Hematopoietic multipotent progenitor cell treated with erythropoietin and hydrocortisone succinate and interleukin-3 and kit ligand, for 8 days (in vitro differentiated cells): Measurements from ENCODE around the gene LHCGR.
"Not testable (repeated sequence)": the region's sequence is repeated elsewhere in the genome, so short reads cannot be mapped to it uniquely, and the experiment has no call there.

Experiments used
- DNase-seq: peaks from one replicate; pipeline ENCODE4 v3.0.0-alpha.2; 2015

LHCGR gene

GRCh38 chr2:48755473-48755872 is at the start of gene LHCGR:
TSS of gene LHCGR (minus strand) at chr2:48755724. CDS start at chr2:48755671, 53 bp downstream.
- DNase-seq: no peak

DNA sequence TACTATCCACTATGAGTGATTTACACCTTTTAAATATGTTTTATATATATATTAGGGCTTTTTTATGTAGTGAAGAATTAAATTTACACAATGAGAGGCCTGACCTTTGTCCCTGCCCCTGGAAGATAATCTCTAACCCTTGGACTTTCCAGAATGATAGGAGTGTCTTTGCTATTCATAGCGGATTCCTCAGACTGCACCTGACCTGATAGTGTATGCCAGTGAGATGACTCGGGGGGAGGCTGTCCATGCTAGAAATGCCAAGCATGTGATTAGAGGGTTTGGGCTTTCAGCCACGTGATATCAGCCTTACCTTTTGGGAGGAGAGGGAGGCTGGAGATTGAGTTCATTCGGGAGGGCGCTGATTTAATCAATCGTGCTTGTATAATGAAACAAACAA is 44.1 kb upstream of the LHCGR start:
- no peak for DNase-seq

GRCh38 chr2:48795065-48795464 is 39.5 kb upstream of the LHCGR start:
- no peak for DNase-seq

DNA sequence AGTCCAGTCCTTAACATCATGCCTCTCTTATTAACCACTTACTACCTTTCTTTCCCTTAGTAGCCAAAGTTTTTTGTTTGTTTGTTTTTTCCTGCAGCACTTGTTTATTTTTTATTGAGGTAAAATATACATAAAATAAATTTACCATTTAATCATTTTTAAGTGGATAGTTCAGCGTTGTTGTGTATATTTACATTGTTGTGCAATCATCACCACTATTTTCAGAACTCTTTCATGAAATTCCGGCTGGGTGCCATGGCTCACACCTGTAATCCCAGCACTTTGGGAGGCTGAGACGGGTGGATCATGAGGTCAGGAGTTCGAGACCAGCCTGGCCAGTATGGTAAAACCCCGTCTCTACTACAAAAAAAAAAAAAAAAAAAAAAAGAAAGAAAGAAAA is 38.1 kb upstream of the LHCGR start:
- DNase-seq: no peak

GRCh38 chr2:48792030-48792429 is 36.5 kb upstream of the LHCGR start:
- DNase-seq: no peak

- no peak for DNase-seq
These were observed 35.1 kb upstream of the LHCGR start for GRCh38 chr2:48790407-48791170.

DNA sequence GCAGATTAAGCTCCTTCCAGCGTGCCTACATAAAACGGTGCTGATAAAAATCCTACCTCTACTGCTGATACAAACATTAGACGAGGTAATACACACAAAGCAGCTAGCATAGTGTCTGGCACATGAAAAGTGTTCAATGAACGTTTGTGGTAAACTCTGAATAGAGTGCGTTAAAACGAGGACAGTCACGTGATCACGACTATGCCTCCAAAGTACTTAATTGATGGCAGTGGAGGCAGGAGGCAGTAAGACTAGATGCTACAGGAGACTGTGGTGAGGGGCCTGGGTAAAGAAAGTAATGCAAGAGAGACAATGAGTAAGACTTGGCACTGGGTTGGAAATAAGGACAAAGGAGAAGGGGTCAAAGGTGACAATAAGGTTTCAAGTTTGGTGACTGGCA is 32.1 kb upstream of the LHCGR start:
- no peak for DNase-seq

DNA sequence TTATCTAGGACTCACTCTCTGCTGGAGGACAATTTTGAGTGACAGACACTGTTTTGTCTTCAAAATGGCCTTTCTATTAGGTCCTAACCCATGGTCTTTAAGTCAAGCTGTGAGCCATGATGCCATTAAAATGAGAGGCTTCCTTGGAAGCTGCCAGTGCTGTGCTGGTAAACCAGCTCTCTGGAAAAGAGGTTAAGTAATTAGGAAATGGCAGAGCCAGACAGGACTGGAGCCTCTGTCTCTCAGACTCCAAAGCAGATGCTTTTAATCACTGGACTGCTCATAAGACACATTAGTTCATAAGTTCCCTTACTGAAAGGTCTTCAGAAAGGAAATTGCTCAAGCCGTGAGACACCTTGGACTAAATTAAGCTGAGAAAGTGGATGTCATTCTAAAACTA is 25.8 kb upstream of the LHCGR start:
- DNase-seq: no peak

GRCh38 chr2:48779019-48779716 is 23.6 kb upstream of the LHCGR start:
- DNase-seq: no peak

- no peak for DNase-seq
These were observed 18.7 kb upstream of the LHCGR start for GRCh38 chr2:48774251-48774650.

GRCh38 chr2:48771241-48772014 is 15.9 kb upstream of the LHCGR start:
- DNase-seq: no peak

DNA sequence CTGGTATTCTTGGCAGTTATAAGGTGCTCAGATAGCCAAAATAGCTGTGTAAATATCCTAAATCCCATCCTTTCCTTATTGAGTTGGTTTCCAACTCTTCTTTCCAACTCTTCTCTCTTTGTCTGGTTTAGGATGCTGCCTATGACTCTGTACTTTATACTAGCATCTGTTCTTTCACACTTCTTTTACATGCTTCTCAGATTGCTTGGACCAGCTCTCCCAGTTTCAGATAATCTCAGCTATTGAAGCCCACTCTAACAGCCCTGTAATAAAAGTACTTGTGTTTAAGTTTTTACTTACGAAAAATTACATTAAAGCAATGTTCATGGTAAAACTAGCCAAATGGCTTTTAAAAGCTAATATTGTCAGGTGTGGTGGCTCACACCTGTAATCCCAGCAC is 14.7 kb upstream of the LHCGR start:
- DNase-seq: no peak

- DNase-seq: no peak
These were observed 13.1 kb upstream of the LHCGR start for GRCh38 chr2:48768669-48769068.

GRCh38 chr2:48767330-48767729 is 11.8 kb upstream of the LHCGR start:
- DNase-seq: no peak

DNA sequence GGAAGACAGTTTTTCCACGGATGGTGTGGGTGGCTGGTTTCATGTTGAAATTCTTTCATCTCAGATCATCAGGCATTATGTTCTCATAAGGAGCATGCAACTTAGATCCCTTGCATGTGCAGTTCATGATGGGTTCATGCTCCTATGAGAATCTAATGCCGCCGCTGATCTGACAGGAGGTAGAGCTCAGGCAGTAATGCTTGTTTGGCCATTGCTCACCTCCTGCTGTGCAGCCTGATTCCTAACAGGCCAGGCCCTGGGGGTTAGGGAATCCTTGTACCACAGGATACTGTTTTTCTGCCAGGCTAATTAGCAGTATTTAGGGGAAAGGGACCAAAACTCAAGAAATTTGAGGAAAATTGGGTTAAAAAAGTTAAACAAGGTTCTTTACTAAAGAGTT is 5.3 kb upstream of the LHCGR start:
- DNase-seq: no peak

- no peak for DNase-seq
These were observed 4.2 kb upstream of the LHCGR start for GRCh38 chr2:48759682-48760081.

DNA sequence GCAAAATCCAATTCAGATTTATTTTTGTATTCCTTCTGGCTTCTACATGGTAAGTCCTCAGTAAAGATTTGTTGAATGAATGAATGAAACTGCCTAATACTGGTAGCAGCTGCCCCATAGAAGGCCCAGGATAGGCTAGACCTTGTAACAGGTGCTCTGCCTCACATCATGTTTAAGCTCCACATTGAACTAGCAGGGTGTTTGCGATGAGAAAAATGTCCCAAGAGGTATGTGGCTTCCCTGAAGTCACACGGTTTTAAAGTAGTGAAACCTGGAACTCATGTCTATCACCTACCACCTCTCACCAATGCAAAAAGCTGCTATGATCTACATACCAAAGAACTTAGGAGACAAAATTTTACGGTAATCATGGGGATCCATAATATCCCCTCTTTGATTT is 765 bp upstream of the LHCGR start:
- DNase-seq: no peak

DNA sequence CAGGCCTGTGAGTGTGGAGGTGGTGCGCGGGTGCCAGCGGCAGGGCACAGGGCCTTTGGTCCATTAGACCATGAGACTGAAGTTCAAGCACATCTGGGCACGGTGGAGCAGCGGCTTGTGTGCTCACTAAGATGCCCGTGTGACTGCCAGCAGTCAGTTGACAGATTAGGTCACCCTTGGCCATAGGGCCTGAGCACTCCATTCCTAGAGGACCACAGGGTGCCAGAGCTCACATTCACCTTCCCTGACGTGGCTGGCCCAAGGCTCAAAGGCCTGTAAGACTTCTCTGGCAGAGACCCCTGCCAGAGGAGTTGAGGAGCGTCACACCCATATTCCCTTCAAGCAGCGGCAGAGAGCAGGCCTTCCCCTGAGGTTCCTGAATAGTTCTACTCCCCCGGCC is 650 bp downstream of the LHCGR start:
- no peak for DNase-seq

DNA sequence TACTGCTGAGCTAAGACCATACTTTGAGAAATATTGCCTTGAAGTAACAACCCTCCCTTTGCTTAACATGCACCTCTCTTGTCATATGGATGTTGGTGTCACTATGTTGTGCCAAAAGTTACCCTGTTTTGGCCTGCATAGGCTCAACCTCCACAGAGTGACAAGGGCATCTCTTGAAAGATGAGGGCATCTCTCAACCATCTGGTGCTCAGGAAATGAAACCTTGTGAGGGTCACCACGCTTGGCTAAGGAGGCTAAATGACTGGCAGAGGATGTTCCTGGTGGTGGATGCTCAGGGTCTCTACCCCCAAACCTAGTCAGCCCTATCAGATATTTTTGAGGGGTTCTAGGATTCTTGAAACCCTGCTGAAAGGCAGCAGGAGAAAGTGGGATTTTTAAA is 2.3 kb downstream of the LHCGR start:
- no peak for DNase-seq

GRCh38 chr2:48750128-48750739 is 5.3 kb downstream of the LHCGR start:
- no peak for DNase-seq

DNA sequence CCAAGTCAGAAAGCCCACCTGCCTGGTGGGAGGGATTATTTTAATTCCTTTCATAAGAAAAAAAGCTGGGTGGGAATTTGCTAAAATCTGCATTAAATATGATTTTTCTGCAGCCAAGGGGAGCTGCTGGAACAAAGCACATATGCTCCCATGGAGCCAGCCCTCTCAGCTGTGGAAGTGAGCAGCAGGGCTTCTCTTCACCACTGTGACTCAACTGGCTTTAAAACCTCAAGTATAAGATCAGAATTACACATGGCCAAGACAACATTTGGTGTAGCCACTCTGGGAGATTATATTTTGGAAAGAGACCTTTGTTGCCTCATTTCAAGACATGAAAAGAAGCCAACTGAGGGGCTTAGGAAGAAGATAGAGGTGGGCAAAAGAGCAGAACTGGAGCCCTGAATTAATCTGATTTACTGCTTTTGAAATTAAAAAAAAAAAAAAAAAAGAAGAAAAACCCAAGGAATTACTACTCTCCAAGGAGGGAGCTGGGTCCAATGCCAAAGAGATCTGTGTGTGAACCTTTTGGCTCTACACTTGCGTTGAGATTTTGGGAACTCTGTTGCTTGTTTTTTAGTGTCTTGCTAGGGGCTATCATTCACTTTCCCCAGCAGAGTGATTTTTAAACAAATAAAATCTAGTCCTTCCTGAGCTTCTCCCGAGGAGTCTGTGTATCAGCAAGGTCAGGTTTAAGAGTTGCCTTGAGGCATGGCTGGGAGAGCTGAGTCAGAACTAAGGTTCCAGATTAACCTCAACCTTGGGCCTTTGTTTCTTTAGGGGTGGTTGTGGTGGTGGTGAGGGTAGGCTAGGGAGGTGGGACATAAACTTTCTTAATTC is 6.0 kb downstream of the LHCGR start:
- no peak for DNase-seq

DNA sequence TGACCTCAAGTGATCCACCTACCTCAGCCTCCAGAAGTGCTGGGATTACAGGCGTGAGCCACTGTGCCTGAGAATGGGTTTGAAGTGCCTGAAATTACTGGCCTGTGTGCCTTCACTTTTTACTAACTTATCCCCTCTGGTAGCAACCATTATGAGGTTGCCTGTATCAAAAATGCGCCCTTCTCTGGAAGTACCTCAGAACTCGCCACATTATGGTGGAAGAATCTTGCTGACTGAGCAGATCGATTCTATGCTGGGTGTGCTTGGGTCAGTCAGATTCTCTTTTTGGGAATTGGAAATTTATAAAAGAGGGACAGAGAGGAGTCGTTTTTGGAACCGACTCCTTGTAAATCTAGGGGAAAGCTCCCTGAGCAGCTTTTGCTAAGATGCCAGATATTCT is 8.2 kb downstream of the LHCGR start:
- no peak for DNase-seq

- not testable (repeated sequence) for DNase-seq
These were observed 16.3 kb downstream of the LHCGR start for GRCh38 chr2:48739236-48739635.
